ENCODE results near the gene FABP7.

The FABP7 gene

DNA sequence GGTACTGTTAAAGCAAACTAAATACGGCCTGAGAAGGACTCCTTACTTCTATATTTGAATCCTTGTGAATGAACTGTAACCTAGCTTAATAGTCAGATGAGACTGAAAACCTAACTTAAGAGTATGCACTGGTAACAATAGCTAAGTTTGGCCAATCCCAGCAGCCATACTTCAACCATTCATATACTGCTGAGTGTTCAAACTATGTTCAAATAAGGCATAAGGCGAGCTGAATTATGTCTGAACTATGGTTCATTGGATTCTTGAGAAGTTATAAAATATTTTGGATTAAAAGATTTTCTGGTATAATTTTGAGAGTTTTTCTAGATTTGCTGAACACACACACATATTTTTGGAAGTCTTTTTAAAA is 11.8 kb downstream of the FABP7 start:
- Mint-ChIP-seq H3K27ac (no peak overlapping the region), H3K4me3 (no peak overlapping the region), H3K4me1 (ENCODE audit: low read depth in 2 of 2) (peaks cover 0 to 2% of the 10 kb centered on the region in 2 donors), H3K27me3 (peaks cover 36 to 38% of the 10 kb centered on the region in 2 donors), H3K9me3 (no peaks in the 10 kb centered on the region), H3K36me3 (ENCODE audit: insufficient read depth) (no peaks in the 10 kb centered on the region)
- ATAC-seq (replicated peaks) (no peak), DNase-seq (no peak)

- Mint-ChIP-seq H3K36me3 (ENCODE audit: insufficient read depth) (no peaks in the 10 kb centered on the region), H3K27ac (no peak overlapping the region), H3K4me3 (no peak overlapping the region), H3K27me3 (peaks cover 26 to 37% of the 10 kb centered on the region in 2 donors), H3K4me1 (ENCODE audit: low read depth in 2 of 2) (peaks cover 0 to 2% of the 10 kb centered on the region in 2 donors), H3K9me3 (no peaks in the 10 kb centered on the region)
- DNase-seq (no peak), ATAC-seq (replicated peaks) (no peak)
These were observed 13.2 kb downstream of the FABP7 start for GRCh38 chr6:122792766-122793165.

GRCh38 chr6:122797537-122797936 is 18.0 kb downstream of the FABP7 start:
- H3K9me3 Mint-ChIP-seq, result no peaks in the 10 kb centered on the region
- ATAC-seq (replicated peaks) (no peak), DNase-seq (no peak)
- H3K27me3 Mint-ChIP-seq, result no peaks in the 10 kb centered on the region
- no peak overlapping the region for H3K4me3 Mint-ChIP-seq
- H3K36me3 Mint-ChIP-seq (ENCODE audit: insufficient read depth), result no peaks in the 10 kb centered on the region
- no peak overlapping the region for H3K27ac Mint-ChIP-seq
- no peaks in the 10 kb centered on the region for H3K4me1 Mint-ChIP-seq (ENCODE audit: low read depth in 2 of 2)

- H3K4me1 Mint-ChIP-seq (ENCODE audit: low read depth in 2 of 2), result no peaks in the 10 kb centered on the region
- H3K9me3 Mint-ChIP-seq, result no peaks in the 10 kb centered on the region
- H3K4me3 Mint-ChIP-seq, result no peak overlapping the region
- no peaks in the 10 kb centered on the region for H3K27me3 Mint-ChIP-seq
- no peak overlapping the region for H3K27ac Mint-ChIP-seq
- DNase-seq (no peak), ATAC-seq (replicated peaks) (no peak)
- no peaks in the 10 kb centered on the region for H3K36me3 Mint-ChIP-seq (ENCODE audit: insufficient read depth)
These were observed 18.7 kb downstream of the FABP7 start for GRCh38 chr6:122798099-122798641.

- Mint-ChIP-seq H3K4me3 (no peak overlapping the region), H3K27me3 (no peaks in the 10 kb centered on the region)
- no peak for ATAC-seq (replicated peaks)
These were observed 19.7 kb downstream of the FABP7 start for GRCh38 chr6:122799140-122799745.

DNA sequence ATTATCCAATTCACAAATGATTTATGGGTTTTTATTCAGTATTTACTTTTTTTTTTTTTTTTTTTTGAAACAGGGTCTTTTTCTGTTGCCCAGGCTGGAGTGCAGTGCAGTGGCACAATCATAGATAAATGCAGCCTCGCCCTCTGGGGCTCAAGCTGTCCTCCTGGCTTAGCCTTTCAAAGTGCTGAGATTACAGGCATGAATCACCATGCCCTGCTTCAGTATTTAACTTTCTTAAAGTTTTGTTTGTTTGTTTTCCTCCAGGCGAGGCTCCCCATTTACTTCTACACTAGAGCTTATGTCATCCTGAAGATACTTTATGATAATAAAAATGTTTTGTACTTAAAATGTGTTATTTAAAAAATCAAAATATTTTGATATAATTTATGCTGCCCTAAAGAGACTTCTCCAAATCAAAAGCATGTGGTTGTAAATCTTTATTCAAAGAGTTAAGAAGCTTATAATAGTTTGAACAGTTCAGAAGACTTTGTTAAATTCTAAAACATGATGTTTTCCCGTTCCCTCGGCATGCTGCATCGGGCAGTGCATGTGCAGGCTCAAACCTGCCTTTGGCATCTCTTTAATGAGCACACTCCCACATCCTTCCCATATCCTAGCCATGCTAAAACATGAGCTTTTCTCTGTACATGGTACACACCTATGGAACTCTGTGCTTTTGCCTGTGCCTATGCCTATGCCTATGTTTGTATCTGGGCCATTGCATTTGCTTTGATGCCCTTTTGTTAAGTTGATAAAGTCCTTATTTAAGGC is 20.6 kb downstream of the FABP7 start:
- no peaks in the 10 kb centered on the region for H3K27me3 Mint-ChIP-seq
- no peak for DNase-seq
- H3K4me3 Mint-ChIP-seq, result no peak overlapping the region
- no peaks in the 10 kb centered on the region for H3K9me3 Mint-ChIP-seq
- ATAC-seq (replicated peaks), result no peak
- no peaks in the 10 kb centered on the region for H3K4me1 Mint-ChIP-seq (ENCODE audit: low read depth in 2 of 2)
- H3K36me3 Mint-ChIP-seq (ENCODE audit: insufficient read depth), result no peaks in the 10 kb centered on the region
- H3K27ac Mint-ChIP-seq, result no peak overlapping the region

More at GRCh38 chr6:122799140-122799745, 19.7 kb downstream of the FABP7 start:
- Mint-ChIP-seq H3K27ac (no peak overlapping the region), H3K4me1 (ENCODE audit: low read depth in 2 of 2) (no peaks in the 10 kb centered on the region), H3K9me3 (no peaks in the 10 kb centered on the region), H3K36me3 (ENCODE audit: insufficient read depth) (no peaks in the 10 kb centered on the region)
- no peak for DNase-seq

GRCh38 chr6:122800906-122801305 is 21.4 kb downstream of the FABP7 start:
- ATAC-seq (replicated peaks) (no peak), DNase-seq (no peak)

GRCh38 chr6:122801397-122801796 is 21.9 kb downstream of the FABP7 start:
- Mint-ChIP-seq H3K27me3 (no peaks in the 10 kb centered on the region), H3K9me3 (no peaks in the 10 kb centered on the region), H3K27ac (no peak overlapping the region), H3K4me1 (ENCODE audit: low read depth in 2 of 2) (no peaks in the 10 kb centered on the region), H3K36me3 (ENCODE audit: insufficient read depth) (no peaks in the 10 kb centered on the region), H3K4me3 (no peak overlapping the region)
- DNase-seq, result no peak
- ATAC-seq (replicated peaks), result no peak

More at GRCh38 chr6:122800906-122801305, 21.4 kb downstream of the FABP7 start:
- no peak overlapping the region for H3K4me3 Mint-ChIP-seq
- H3K36me3 Mint-ChIP-seq (ENCODE audit: insufficient read depth), result no peaks in the 10 kb centered on the region
- H3K27me3 Mint-ChIP-seq, result no peaks in the 10 kb centered on the region
- no peak overlapping the region for H3K27ac Mint-ChIP-seq
- no peaks in the 10 kb centered on the region for H3K9me3 Mint-ChIP-seq
- no peaks in the 10 kb centered on the region for H3K4me1 Mint-ChIP-seq (ENCODE audit: low read depth in 2 of 2)

- no peaks in the 10 kb centered on the region for H3K4me1 Mint-ChIP-seq (ENCODE audit: low read depth in 2 of 2)
- no peak for ATAC-seq (replicated peaks)
- no peaks in the 10 kb centered on the region for H3K27me3 Mint-ChIP-seq
- no peak overlapping the region for H3K4me3 Mint-ChIP-seq
- no peaks in the 10 kb centered on the region for H3K9me3 Mint-ChIP-seq
- DNase-seq, result no peak
- H3K27ac Mint-ChIP-seq, result no peak overlapping the region
- H3K36me3 Mint-ChIP-seq (ENCODE audit: insufficient read depth), result no peaks in the 10 kb centered on the region
These were observed 23.7 kb downstream of the FABP7 start for GRCh38 chr6:122803171-122803661.

DNA sequence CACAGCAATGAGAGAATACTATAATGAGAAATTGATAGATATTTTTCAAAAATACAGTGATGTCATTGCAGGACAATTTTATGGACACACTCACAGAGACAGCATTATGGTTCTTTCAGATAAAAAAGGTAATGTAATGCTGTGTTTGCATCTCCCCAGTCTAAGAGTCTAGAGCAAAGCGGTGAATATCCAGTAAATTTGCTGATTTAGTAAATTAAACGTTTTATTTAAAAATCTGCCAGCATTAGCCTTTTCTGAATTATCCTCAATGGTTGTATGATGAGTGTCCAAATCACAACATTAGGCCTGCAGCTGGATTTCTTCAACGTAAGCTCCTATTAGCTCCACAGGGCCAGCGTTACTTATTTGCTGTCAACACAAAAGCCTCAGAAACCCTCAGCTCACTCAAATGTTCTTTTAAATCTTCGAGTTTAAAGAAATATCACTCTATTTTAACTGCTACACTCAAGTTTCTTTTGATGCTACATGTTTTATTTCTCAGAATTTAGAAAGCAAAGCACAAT is 25.5 kb downstream of the FABP7 start:
- no peaks in the 10 kb centered on the region for H3K9me3 Mint-ChIP-seq
- H3K27ac Mint-ChIP-seq, result no peak overlapping the region
- no peak overlapping the region for H3K4me3 Mint-ChIP-seq
- no peaks in the 10 kb centered on the region for H3K27me3 Mint-ChIP-seq
- ATAC-seq (replicated peaks) (no peak), DNase-seq (no peak)
- no peaks in the 10 kb centered on the region for H3K4me1 Mint-ChIP-seq (ENCODE audit: low read depth in 2 of 2)
- H3K36me3 Mint-ChIP-seq (ENCODE audit: insufficient read depth), result no peaks in the 10 kb centered on the region

GRCh38 chr6:122806291-122806690 is 26.8 kb downstream of the FABP7 start:
- DNase-seq, result no peak
- Mint-ChIP-seq H3K27ac (no peak overlapping the region), H3K36me3 (ENCODE audit: insufficient read depth) (no peaks in the 10 kb centered on the region), H3K27me3 (no peaks in the 10 kb centered on the region), H3K4me3 (no peak overlapping the region), H3K9me3 (peaks cover 0 to 3% of the 10 kb centered on the region in 2 donors), H3K4me1 (ENCODE audit: low read depth in 2 of 2) (no peaks in the 10 kb centered on the region)
- no peak for ATAC-seq (replicated peaks)

DNA sequence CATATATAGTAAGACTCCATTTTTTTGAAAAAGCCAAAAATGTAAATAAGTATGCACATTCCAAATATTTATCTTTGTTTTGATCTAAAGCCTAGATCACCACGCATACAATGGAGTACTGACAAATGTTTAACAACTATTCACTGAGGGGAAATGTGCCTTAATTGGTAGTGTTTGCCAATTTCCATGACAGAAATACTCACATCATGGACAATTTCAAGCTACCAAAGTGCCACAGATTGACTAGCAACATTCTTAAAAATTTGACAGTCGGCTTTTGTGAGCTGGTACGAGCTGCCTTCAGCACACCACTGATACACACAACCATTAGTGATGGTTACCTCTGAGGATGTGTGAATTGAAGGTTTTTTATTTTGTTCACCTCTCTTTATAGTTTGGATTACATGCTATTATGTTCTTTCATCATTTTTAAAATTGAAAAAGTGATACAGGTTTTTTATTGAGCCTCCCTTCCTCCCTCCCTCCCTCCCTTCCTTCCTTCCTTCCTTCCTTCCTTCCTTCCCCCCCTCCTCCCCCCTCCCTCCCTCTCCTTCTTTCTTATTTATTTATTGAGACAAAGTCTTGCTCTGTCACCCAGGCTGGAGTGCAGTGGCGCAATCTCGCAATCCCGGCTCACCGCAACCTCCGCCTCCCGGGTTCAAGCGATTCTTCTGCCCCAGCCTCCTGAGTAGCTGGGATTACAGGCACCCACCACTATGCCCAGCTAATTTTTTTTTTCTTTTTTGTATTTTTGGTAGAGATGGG is 28.8 kb downstream of the FABP7 start:
- no peaks in the 10 kb centered on the region for H3K27me3 Mint-ChIP-seq
- ATAC-seq (replicated peaks), result no peak
- H3K4me1 Mint-ChIP-seq (ENCODE audit: low read depth in 2 of 2), result no peaks in the 10 kb centered on the region
- DNase-seq, result no peak
- H3K36me3 Mint-ChIP-seq (ENCODE audit: insufficient read depth), result no peaks in the 10 kb centered on the region
- H3K9me3 Mint-ChIP-seq, result peaks cover 0 to 3% of the 10 kb centered on the region in 2 donors
- H3K4me3 Mint-ChIP-seq, result no peak overlapping the region
- H3K27ac Mint-ChIP-seq, result no peak overlapping the region

DNA sequence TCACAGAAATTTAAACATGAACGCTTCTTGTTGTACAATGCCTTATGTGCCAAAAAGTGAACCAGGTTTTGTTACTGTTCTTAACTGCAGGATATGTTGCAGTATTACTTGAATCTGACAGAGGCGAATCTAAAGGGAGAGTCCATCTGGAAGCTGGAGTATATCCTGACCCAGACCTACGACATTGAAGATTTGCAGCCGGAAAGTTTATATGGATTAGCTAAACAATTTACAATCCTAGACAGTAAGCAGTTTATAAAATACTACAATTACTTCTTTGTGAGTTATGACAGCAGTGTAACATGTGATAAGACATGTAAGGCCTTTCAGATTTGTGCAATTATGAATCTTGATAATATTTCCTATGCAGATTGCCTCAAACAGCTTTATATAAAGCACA is 29.5 kb downstream of the FABP7 start:
- Mint-ChIP-seq H3K36me3 (ENCODE audit: insufficient read depth) (no peaks in the 10 kb centered on the region), H3K27me3 (no peaks in the 10 kb centered on the region), H3K27ac (no peak overlapping the region), H3K4me3 (no peak overlapping the region), H3K4me1 (ENCODE audit: low read depth in 2 of 2) (no peaks in the 10 kb centered on the region), H3K9me3 (peaks cover 0 to 3% of the 10 kb centered on the region in 2 donors)
- no peak for ATAC-seq (replicated peaks)
- no peak for DNase-seq

Data from effector memory CD8-positive, alpha-beta T cell (primary cell).